GM12878 (cell line): ENCODE measurements around the gene DDX20. TPM values are rescaled to one million over a fixed set of nuclear protein-coding genes. Genes with fewer than 3 reads are reported as not detected.

ENCODE experiments used
- ATAC-seq: fragments of 200-7000 bp; cut with Tn5 transposase; 3 replicates; pipeline ENCODE4 v1.9.1; 2020; ENCODE audit warnings: mild to moderate bottlenecking, moderate library complexity
- BruUV-seq: library from RNA; stranded (reverse); fragments of 400-500 nt; replicated peaks from 2 replicates; lab custom pipeline; 2021; lab: Mats Ljungman, UMichigan
- CTCF ChIA-PET: fragments of 300-600 bp; sonication (Branson Sonifier 250); formaldehyde crosslinking; extraction: SDS; loops from one replicate; lab custom pipeline; 2021; ENCODE audit warnings: inconsistent platforms; lab: Yijun Ruan, JAX
- POLR2A ChIA-PET: fragments of 350-600 bp; formaldehyde crosslinking; extraction: SDS; loops from one replicate; lab custom pipeline; 2021; ENCODE audit warnings: inconsistent platforms; lab: Charles Lee
- RAD21 ChIA-PET: fragments of 300-600 bp; sonication (Branson Sonifier 250); formaldehyde crosslinking; loops from one replicate; lab custom pipeline; 2023; ENCODE audit warnings: antibody characterized with exemption; ENCODE audit not compliant: unreplicated experiment; lab: Charles Lee
- SMC1A ChIA-PET: fragments of 300-600 bp; sonication (Branson Sonifier 250); formaldehyde crosslinking; loops from one replicate; lab custom pipeline; 2023; ENCODE audit not compliant: unreplicated experiment, uncharacterized antibody; lab: Charles Lee
- DNase-seq: peaks from one replicate; pipeline ENCODE4 v3.0.0-alpha.2; 2011; ENCODE audit warnings: low read depth, low spot score
- FAIRE-seq: peaks from 3 replicates; lab custom pipeline; 2011; peaks lifted over from hg19 to GRCh38; lab: Jason Lieb, UNC
- H2AFZ ChIP-seq: 2 replicates; pipeline ENCODE4 v1.6.0; 2011; ENCODE audit warnings: low read depth, low read length, control low read depth; ENCODE audit not compliant: control insufficient read depth
- H3K27ac ChIP-seq: 2 replicates; pipeline ENCODE4 v1.5.1; 2011; ENCODE audit warnings: control low read depth; ENCODE audit not compliant: control insufficient read depth, insufficient read depth
- H3K27me3 ChIP-seq, 2 experiments: replicated peaks in 1 of 2; 2 replicates each; pipeline versions ENCODE4 v1.6.0 to v1.6.1; 2011; ENCODE audit warnings: low read length in 1 of 2; ENCODE audit not compliant: control insufficient read depth in 2 of 2, insufficient read depth in 2 of 2
- H3K36me3 ChIP-seq, 2 experiments: 2 replicates each; pipeline ENCODE4 v1.5.1; 2011; ENCODE audit warnings: low read length in 1 of 2; ENCODE audit not compliant: control insufficient read depth in 2 of 2, insufficient read depth in 2 of 2
- H3K4me1 ChIP-seq: 2 replicates; pipeline ENCODE4 v1.6.1; 2011; ENCODE audit warnings: mild to moderate bottlenecking, low read length, moderate library complexity, mixed read lengths; ENCODE audit not compliant: control insufficient read depth, insufficient read depth
- H3K4me2 ChIP-seq: 2 replicates; pipeline ENCODE4 v1.6.0; 2011; ENCODE audit warnings: control low read depth; ENCODE audit not compliant: control insufficient read depth, insufficient read depth
- H3K4me3 ChIP-seq: fragments of 200-600 bp; sonication (generic); 2 replicates; pipeline ENCODE4 v1.5.1; 2016
- H3K79me2 ChIP-seq: 2 replicates; pipeline ENCODE4 v1.6.0; 2011; ENCODE audit warnings: low read length; ENCODE audit not compliant: control insufficient read depth, insufficient read depth
- H3K9ac ChIP-seq: 2 replicates; pipeline ENCODE4 v1.8.0; 2011; ENCODE audit warnings: low read length, control low read depth, mixed read lengths; ENCODE audit not compliant: control insufficient read depth, insufficient read depth
- H3K9me3 ChIP-seq: replicated peaks from 3 replicates; pipeline ENCODE4 v1.5.1; 2011; ENCODE audit warnings: mild to moderate bottlenecking, low read length; ENCODE audit not compliant: control insufficient read depth, insufficient read depth
- H4K20me1 ChIP-seq: 2 replicates; pipeline ENCODE4 v1.6.0; 2011; ENCODE audit not compliant: control insufficient read depth, insufficient read depth
- ASH2L ChIP-seq: fragments of 300-600, 200-600 bp; sonication (generic); IDR thresholded peaks from 2 replicates; pipeline ENCODE4 v1.6.1; 2017; ENCODE audit warnings: low read depth, mild to moderate bottlenecking, borderline replicate concordance
- BCLAF1 ChIP-seq: fragments of 450-650 bp; IDR thresholded peaks from 2 replicates; pipeline ENCODE4 v1.6.1; 2017; ENCODE audit warnings: antibody characterized with exemption, mild to moderate bottlenecking, moderate library complexity
- CEBPB ChIP-seq, 2 experiments: fragments of 150-350 bp in 1 of 2; IDR thresholded peaks; 2 replicates each; pipeline ENCODE4 v1.6.1; 2012 to 2014; ENCODE audit warnings: low read depth in 2 of 2, low read length in 2 of 2, borderline replicate concordance in 1 of 2, inconsistent platforms in 1 of 2
- CREM ChIP-seq: IDR thresholded peaks from 2 replicates; pipeline ENCODE4 v1.6.1; 2014; ENCODE audit warnings: antibody characterized with exemption, low read depth
- DPF2 ChIP-seq: fragments of 450-650 bp; IDR thresholded peaks from 2 replicates; pipeline ENCODE4 v1.6.1; 2017; ENCODE audit warnings: mild to moderate bottlenecking
- FOXK2 ChIP-seq: fragments of 450-650 bp; IDR thresholded peaks from 2 replicates; pipeline ENCODE4 v1.6.1; 2017; ENCODE audit warnings: mild to moderate bottlenecking, moderate library complexity
- IKZF2 ChIP-seq, 2 experiments: fragments of 450-650 bp; IDR thresholded peaks; 2 replicates each; pipeline ENCODE4 v1.6.1; 2017; ENCODE audit warnings: mild to moderate bottlenecking in 2 of 2, moderate library complexity in 2 of 2
- NFYB ChIP-seq: IDR thresholded peaks from 2 replicates; pipeline ENCODE4 v1.6.1; 2011; ENCODE audit warnings: low read depth, mild to moderate bottlenecking, low read length, improper control_type of control experiment, moderate library complexity; ENCODE audit not compliant: insufficient read depth
- NR2C1 ChIP-seq: fragments of 450-650 bp; IDR thresholded peaks from 2 replicates; pipeline ENCODE4 v1.6.1; 2017; ENCODE audit warnings: antibody characterized with exemption, mild to moderate bottlenecking, moderate library complexity
- NR2C2 ChIP-seq: IDR thresholded peaks from 2 replicates; pipeline ENCODE4 v1.6.1; 2011; ENCODE audit warnings: borderline replicate concordance, low read depth; ENCODE audit not compliant: control insufficient read depth, insufficient read length
- PAX5 ChIP-seq: IDR thresholded peaks from 2 replicates; pipeline ENCODE4 v1.6.1; 2011; ENCODE audit warnings: low read depth, low read length, borderline replicate concordance
- RAD51 ChIP-seq: fragments of 450-650 bp; IDR thresholded peaks from 2 replicates; pipeline ENCODE4 v1.6.1; 2016; ENCODE audit warnings: moderate library complexity, mild to moderate bottlenecking, inconsistent platforms
- RELB ChIP-seq: fragments of 450-650 bp; IDR thresholded peaks from 2 replicates; pipeline ENCODE4 v1.6.1; 2017; ENCODE audit warnings: low read depth, mild to moderate bottlenecking, moderate library complexity
- SMARCA5 ChIP-seq: fragments of 450-650 bp; IDR thresholded peaks from 2 replicates; pipeline ENCODE4 v1.6.1; 2017; ENCODE audit warnings: mild to moderate bottlenecking
- SUPT20H ChIP-seq: IDR thresholded peaks from 2 replicates; pipeline ENCODE4 v1.6.1; 2011; ENCODE audit warnings: low read depth, mild to moderate bottlenecking, low read length, moderate library complexity, borderline replicate concordance; ENCODE audit not compliant: control insufficient read depth
- TCF7 ChIP-seq: IDR thresholded peaks from 2 replicates; pipeline ENCODE4 v1.6.1; 2014; ENCODE audit warnings: antibody characterized with exemption, borderline replicate concordance
- WRNIP1 ChIP-seq: IDR thresholded peaks from 2 replicates; pipeline ENCODE4 v1.6.1; 2011; ENCODE audit warnings: low read depth, low read length, improper control_type of control experiment, borderline replicate concordance
- WGBS: methylation state at CpG from one replicate; pipeline ENCODE4 v1.1.6; 2016; ENCODE audit warnings: low lambda C conversion rate; ENCODE audit not compliant: insufficient replicate concordance, insufficient coverage; ENCODE audit errors: missing lambda C conversion rate; 5-methylcytosine and 5-hydroxymethylcytosine counted together
- in situ Hi-C: fragments of 300-500 bp; cut with MboI; formaldehyde crosslinking; loops from 9 replicates; pipeline ENCODE4 v1.14.3; 2018; ENCODE audit warnings: mixed read lengths
- intact Hi-C: fragments of 100-400 bp; cut with micrococcal nuclease; formaldehyde crosslinking; loops from one replicate; pipeline ENCODE4 v1.14.2; 2022; ENCODE audit not compliant: unreplicated experiment
- polyA plus RNA-seq, 11 experiments: library from polyadenylated mRNA; depleted of rRNA in 4 of 11; unstranded in 6 of 11; stranded (reverse) in 5 of 11; fragments of >200 nt; fragmentation: Nextera tagmentation in 4 of 11; fragmentation: Illumina TruSeq in 1 of 11; extraction: Ambion mirVana in 4 of 11; extraction: Trizol in 1 of 11; gene quantifications; 1 replicate in 1 of 11; 2 replicates in 10 of 11; pipeline versions ENCODE4 v1.2.1 to v1.2.3, GENCODE V29; 2011 to 2016; ENCODE audit warnings: inconsistent platforms in 2 of 11, missing spikeins in 2 of 11, low read depth in 1 of 11
- total RNA-seq, 4 experiments: library from RNA; depleted of rRNA in 3 of 4; stranded (reverse); fragments of >200 nt in 3 of 4; fragmentation: Illumina TruSeq in 1 of 4; extraction: Trizol in 1 of 4; gene quantifications; 2 replicates each; pipeline versions ENCODE4 v1.2.1 to v1.2.3, GENCODE V29; 2013 to 2021
- TF ChIP-seq, protein P1 (sequence below): fragments of 450-650 bp; conservative IDR thresholded peaks from 2 replicates; pipeline ENCODE4 v1.6.1; 2017; ENCODE audit warnings: mild to moderate bottlenecking, moderate library complexity

Gene DDX20
- total and polyA plus RNA-seq, 10 of the 15 experiments (the other 5 are each of a cell fraction or from before 2014, with no cell fraction given): 7.2 to 30.6 (median 25.1) TPM

GRCh38 chr1:111786669-111787207 is 31.0 kb downstream of the DDX20 start:
- in situ Hi-C loops: no loop called here
- Histone ChIP-seq H2AFZ (no peak overlapping the region), H3K27ac (no peak overlapping the region), H3K9me3 (no peaks in the 10 kb centered on the region), H3K36me3 (no peaks in the 10 kb centered on the region), H3K9ac (no peak overlapping the region), H3K79me2 (no peaks in the 10 kb centered on the region), H3K27me3 (peaks cover 0 to 3% of the 10 kb centered on the region in 2 experiments; a peak in 3 of 4 replicates), H3K4me2 (no peak overlapping the region), H3K4me1 (no peaks in the 10 kb centered on the region), H4K20me1 (no peaks in the 10 kb centered on the region), H3K4me3 (no peak overlapping the region)
- SMC1A ChIA-PET: no interaction called here
- 45% methylated on average over 9 of the region's 9 CpGs for WGBS
- FAIRE-seq (no peak), DNase-seq (no peak), ATAC-seq (no peak)
- RAD21 ChIA-PET: interaction anchor here (0.7 kb wide), 1 partner anchor 17 kb away, joined by 3 read pairs; no protein-coding TSS in a partner anchor
- CTCF ChIA-PET: interaction anchor here (0.7 kb wide), 1 partner anchor 17 kb away, joined by 3 read pairs; no protein-coding TSS in a partner anchor
- POLR2A ChIA-PET: no interaction called here
- no TSS peak for BruUV-seq
- intact Hi-C loops: loop anchor here (10.0 kb wide), 1 partner anchor 1182 kb away; the partner anchor contains the start of gene KCNA2
- TF ChIP-seq, protein P1, sequence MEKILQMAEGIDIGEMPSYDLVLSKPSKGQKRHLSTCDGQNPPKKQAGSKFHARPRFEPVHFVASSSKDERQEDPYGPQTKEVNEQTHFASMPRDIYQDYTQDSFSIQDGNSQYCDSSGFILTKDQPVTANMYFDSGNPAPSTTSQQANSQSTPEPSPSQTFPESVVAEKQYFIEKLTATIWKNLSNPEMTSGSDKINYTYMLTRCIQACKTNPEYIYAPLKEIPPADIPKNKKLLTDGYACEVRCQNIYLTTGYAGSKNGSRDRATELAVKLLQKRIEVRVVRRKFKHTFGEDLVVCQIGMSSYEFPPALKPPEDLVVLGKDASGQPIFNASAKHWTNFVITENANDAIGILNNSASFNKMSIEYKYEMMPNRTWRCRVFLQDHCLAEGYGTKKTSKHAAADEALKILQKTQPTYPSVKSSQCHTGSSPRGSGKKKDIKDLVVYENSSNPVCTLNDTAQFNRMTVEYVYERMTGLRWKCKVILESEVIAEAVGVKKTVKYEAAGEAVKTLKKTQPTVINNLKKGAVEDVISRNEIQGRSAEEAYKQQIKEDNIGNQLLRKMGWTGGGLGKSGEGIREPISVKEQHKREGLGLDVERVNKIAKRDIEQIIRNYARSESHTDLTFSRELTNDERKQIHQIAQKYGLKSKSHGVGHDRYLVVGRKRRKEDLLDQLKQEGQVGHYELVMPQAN: no peak
- TF ChIP-seq CEBPB (IDR thresholded peaks at IDR 0.05; ENCODE audit: borderline replicate concordance in 1 of 2, low read depth in 2 of 2, low read length in 2 of 2) (no peak), IKZF2 (IDR thresholded peaks at IDR 0.05) (no peak), ASH2L (no peak), SUPT20H (no peak), RELB (no peak), TCF7 (no peak), DPF2 (no peak), SMARCA5 (no peak), CREM (no peak), PAX5 (no peak), NR2C2 (no peak), FOXK2 (no peak), NR2C1 (no peak), RAD51 (no peak), BCLAF1 (no peak), WRNIP1 (no peak), NFYB (no peak)
